ENCODE measurements around the gene FITM2. TPM values are rescaled to one million over a fixed set of nuclear protein-coding genes. Genes with fewer than 3 reads are reported as not detected.

The FITM2 gene
- polyA plus RNA-seq, 1 experiment = 6.7 TPM

- no peaks in the 10 kb centered on the region for H3K27me3 ChIP-seq (ENCODE audit: control insufficient read depth, insufficient read depth, low read length)
- H3K4me3 ChIP-seq (ENCODE audit: low read depth, low read length) = no peak overlapping the region
- no peaks in the 10 kb centered on the region for H3K36me3 ChIP-seq (ENCODE audit: control insufficient read depth, insufficient read depth, low read length)
- POLR2A ChIA-PET = no interaction called here
- CTCF ChIA-PET = interaction anchor here (2.6 kb wide), 1 partner anchor 10 kb away, joined by 23 read pairs; the partner anchor contains the start of gene FITM2
- no peak for TF ChIP-seq CTCF (IDR thresholded peaks at IDR 0.05; ENCODE audit: insufficient read depth, low read depth, low read length)
- no peak for DNase-seq (ENCODE audit: low read depth)
Observed at GRCh38 chr20:44319839-44320422, 8.9 kb upstream of the FITM2 start.

- ChIA-PET POLR2A (no interaction called here), CTCF (interaction anchor here (0.7 to 10.3 kb wide), 4 partner anchors 9 to 296 kb away, joined by 3 to 203 read pairs (median 3); no protein-coding TSS in a partner anchor)
- DNase-seq (ENCODE audit: low read depth) = no peak
- Histone ChIP-seq H3K36me3 (ENCODE audit: control insufficient read depth, insufficient read depth, low read length) (no peaks in the 10 kb centered on the region), H3K4me3 (ENCODE audit: low read depth, low read length) (no peak overlapping the region), H3K27me3 (ENCODE audit: control insufficient read depth, insufficient read depth, low read length) (no peaks in the 10 kb centered on the region)
- no peak for TF ChIP-seq CTCF (IDR thresholded peaks at IDR 0.05; ENCODE audit: insufficient read depth, low read depth, low read length)
Observed at GRCh38 chr20:44314870-44315269, 3.9 kb upstream of the FITM2 start.

GRCh38 chr20:44309763-44310663 is 989 bp downstream of the FITM2 start:
- ChIA-PET POLR2A (no interaction called here), CTCF (interaction anchor here (0.7 to 10.3 kb wide), 18 partner anchors 8 to 243 kb away, joined by 3 to 203 read pairs (median 5); no protein-coding TSS in a partner anchor)
- H3K27me3 ChIP-seq (ENCODE audit: control insufficient read depth, insufficient read depth, low read length) = no peaks in the 10 kb centered on the region
- TF ChIP-seq CTCF (IDR thresholded peaks at IDR 0.05; ENCODE audit: insufficient read depth, low read depth, low read length) = no peak
- H3K4me3 ChIP-seq (ENCODE audit: low read depth, low read length) = peak overlapping the region; percentile 59
- DNase-seq (ENCODE audit: low read depth) = peak; percentile 17
- H3K36me3 ChIP-seq (ENCODE audit: control insufficient read depth, insufficient read depth, low read length) = 0 out of 2 replicates have a peak, but pooled peaks cover 2% of the 10 kb centered on the region

- TF ChIP-seq CTCF (IDR thresholded peaks at IDR 0.05; ENCODE audit: insufficient read depth, low read depth, low read length) = no peak
- DNase-seq (ENCODE audit: low read depth) = no peak
- ChIA-PET POLR2A (no interaction called here), CTCF (interaction anchor here (10.3 kb wide), 1 partner anchor 91 kb away, joined by 203 read pairs; no protein-coding TSS in a partner anchor)
- Histone ChIP-seq H3K27me3 (ENCODE audit: control insufficient read depth, insufficient read depth, low read length) (no peaks in the 10 kb centered on the region), H3K4me3 (ENCODE audit: low read depth, low read length) (no peak overlapping the region), H3K36me3 (ENCODE audit: control insufficient read depth, insufficient read depth, low read length) (peaks cover 2% of the 10 kb centered on the region; the same call in 1 of the 2 replicates)
Observed at GRCh38 chr20:44306927-44307326, 4.1 kb downstream of the FITM2 start.

- ChIA-PET POLR2A (no interaction called here), CTCF (no interaction called here)
- Histone ChIP-seq H3K36me3 (ENCODE audit: control insufficient read depth, insufficient read depth, low read length) (peaks cover 2% of the 10 kb centered on the region; the same call in 1 of the 2 replicates), H3K27me3 (ENCODE audit: control insufficient read depth, insufficient read depth, low read length) (no peaks in the 10 kb centered on the region), H3K4me3 (ENCODE audit: low read depth, low read length) (no peak overlapping the region)
- no peak for TF ChIP-seq CTCF (IDR thresholded peaks at IDR 0.05; ENCODE audit: insufficient read depth, low read depth, low read length)
- DNase-seq (ENCODE audit: low read depth) = no peak
Observed at GRCh38 chr20:44304383-44304782, 6.6 kb downstream of the FITM2 start.
